Activated T-cell treated with anti-CD3 and anti-CD28 coated beads, Interleukin-2, amount 50 U/mL, for 24 hours (primary cell): ENCODE measurements around the gene AMER2.

Experiments
- DNase-seq: peaks from one replicate; pipeline ENCODE4 v3.0.0-alpha.2; 2020
- H3K27ac Mint-ChIP-seq: 2 replicates; pipeline ENCODE4 v1.8.0; 2020; ENCODE audit warnings: mild to moderate bottlenecking, mixed read lengths
- H3K27me3 Mint-ChIP-seq: 2 replicates; pipeline ENCODE4 v1.8.0; 2020; ENCODE audit warnings: mixed read lengths
- H3K36me3 Mint-ChIP-seq: 2 replicates; pipeline ENCODE4 v1.8.0; 2020; ENCODE audit warnings: low read depth, mixed read lengths
- H3K4me1 Mint-ChIP-seq: 2 replicates; pipeline ENCODE4 v1.8.0; 2020; ENCODE audit warnings: low read depth, mixed read lengths
- H3K4me3 Mint-ChIP-seq: 2 replicates; pipeline ENCODE4 v1.8.0; 2020; ENCODE audit warnings: mild to moderate bottlenecking, moderate library complexity, mixed read lengths
- H3K9me3 Mint-ChIP-seq: 2 replicates; pipeline ENCODE4 v1.8.0; 2020; ENCODE audit warnings: mixed read lengths

Gene AMER2, protein sequence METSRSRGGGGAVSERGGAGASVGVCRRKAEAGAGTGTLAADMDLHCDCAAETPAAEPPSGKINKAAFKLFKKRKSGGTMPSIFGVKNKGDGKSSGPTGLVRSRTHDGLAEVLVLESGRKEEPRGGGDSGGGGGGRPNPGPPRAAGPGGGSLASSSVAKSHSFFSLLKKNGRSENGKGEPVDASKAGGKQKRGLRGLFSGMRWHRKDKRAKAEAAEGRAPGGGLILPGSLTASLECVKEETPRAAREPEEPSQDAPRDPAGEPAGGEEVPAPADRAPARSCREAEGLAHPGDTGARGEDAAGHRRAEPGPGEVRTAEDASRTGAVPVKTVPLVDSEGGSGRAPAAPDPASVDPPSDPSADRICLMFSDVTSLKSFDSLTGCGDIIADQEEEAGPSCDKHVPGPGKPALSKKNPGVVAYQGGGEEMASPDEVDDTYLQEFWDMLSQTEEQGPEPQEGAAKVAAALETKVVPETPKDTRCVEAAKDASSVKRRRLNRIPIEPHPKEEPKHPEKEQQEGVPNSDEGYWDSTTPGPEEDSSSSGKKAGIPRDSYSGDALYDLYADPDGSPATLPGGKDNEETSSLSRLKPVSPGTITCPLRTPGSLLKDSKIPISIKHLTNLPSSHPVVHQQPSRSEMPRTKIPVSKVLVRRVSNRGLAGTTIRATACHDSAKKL

GRCh38 chr13:25171517-25172302, at the start of gene AMER2:
Gene AMER2, minus strand, starts transcription at chr13:25172288. Its CDS starts 669 bp downstream, at chr13:25171619.
- no peaks in the 10 kb centered on the region for H3K36me3 Mint-ChIP-seq
- H3K27ac Mint-ChIP-seq: peak within 1 kb of the TSS; percentile 22
- DNase-seq: no peak
- peaks cover 13% of the 10 kb centered on the region for H3K4me1 Mint-ChIP-seq
- no peaks in the 10 kb centered on the region for H3K9me3 Mint-ChIP-seq
- peak within 1 kb of the TSS; percentile 66 for H3K4me3 Mint-ChIP-seq
- H3K27me3 Mint-ChIP-seq: peaks cover 75% of the 10 kb centered on the region

- H3K4me3 Mint-ChIP-seq: no peak overlapping the region
- H3K9me3 Mint-ChIP-seq: no peaks in the 10 kb centered on the region
- H3K4me1 Mint-ChIP-seq: no peaks in the 10 kb centered on the region
- peaks cover 15% of the 10 kb centered on the region for H3K27me3 Mint-ChIP-seq
- DNase-seq: no peak
- no peak overlapping the region for H3K27ac Mint-ChIP-seq
- no peaks in the 10 kb centered on the region for H3K36me3 Mint-ChIP-seq
Observed at GRCh38 chr13:25218019-25218418, 45.9 kb upstream of the AMER2 start.

GRCh38 chr13:25217023-25217885, 45.2 kb upstream of the AMER2 start:
- H3K27me3 Mint-ChIP-seq: peaks cover 9% of the 10 kb centered on the region
- H3K27ac Mint-ChIP-seq: no peak overlapping the region
- no peak for DNase-seq
- H3K4me3 Mint-ChIP-seq: no peak overlapping the region
- no peaks in the 10 kb centered on the region for H3K9me3 Mint-ChIP-seq
- no peaks in the 10 kb centered on the region for H3K4me1 Mint-ChIP-seq
- H3K36me3 Mint-ChIP-seq: no peaks in the 10 kb centered on the region

DNA sequence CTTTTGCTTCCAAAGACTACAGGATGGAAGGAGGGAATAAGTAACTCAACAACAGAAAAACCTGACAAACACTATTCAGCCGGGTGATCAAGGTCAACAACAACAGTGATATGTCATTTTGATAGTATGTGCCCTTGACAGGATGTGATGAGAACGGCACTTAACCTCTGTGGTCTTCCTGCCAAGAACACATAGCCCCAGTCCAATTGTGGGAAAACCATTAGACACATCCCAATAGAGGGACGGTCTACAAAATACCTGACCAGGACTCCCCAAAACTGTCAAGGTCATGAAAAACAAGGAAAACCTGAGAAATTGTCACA, 43.1 kb upstream of the AMER2 start:
- no peak for DNase-seq
- Mint-ChIP-seq H3K9me3 (no peaks in the 10 kb centered on the region), H3K4me3 (no peak overlapping the region), H3K27ac (no peak overlapping the region), H3K27me3 (peaks cover 9% of the 10 kb centered on the region), H3K4me1 (no peaks in the 10 kb centered on the region), H3K36me3 (no peaks in the 10 kb centered on the region)

GRCh38 chr13:25214491-25215252, 42.6 kb upstream of the AMER2 start:
- Mint-ChIP-seq H3K4me3 (no peak overlapping the region), H3K4me1 (no peaks in the 10 kb centered on the region), H3K36me3 (no peaks in the 10 kb centered on the region), H3K27me3 (peaks cover 9% of the 10 kb centered on the region), H3K27ac (no peak overlapping the region), H3K9me3 (no peaks in the 10 kb centered on the region)
- no peak for DNase-seq

GRCh38 chr13:25213715-25214114, 41.6 kb upstream of the AMER2 start:
- Mint-ChIP-seq H3K36me3 (no peaks in the 10 kb centered on the region), H3K4me1 (no peaks in the 10 kb centered on the region), H3K9me3 (no peaks in the 10 kb centered on the region), H3K27ac (no peak overlapping the region), H3K27me3 (peaks cover 9% of the 10 kb centered on the region), H3K4me3 (no peak overlapping the region)
- no peak for DNase-seq

- H3K27me3 Mint-ChIP-seq: peaks cover 7% of the 10 kb centered on the region
- H3K27ac Mint-ChIP-seq: no peak overlapping the region
- H3K4me1 Mint-ChIP-seq: no peaks in the 10 kb centered on the region
- no peak overlapping the region for H3K4me3 Mint-ChIP-seq
- no peaks in the 10 kb centered on the region for H3K9me3 Mint-ChIP-seq
- DNase-seq: no peak
- H3K36me3 Mint-ChIP-seq: no peaks in the 10 kb centered on the region
Observed at GRCh38 chr13:25210842-25211569, 38.9 kb upstream of the AMER2 start.

GRCh38 chr13:25207291-25207810, 35.3 kb upstream of the AMER2 start:
- H3K27ac Mint-ChIP-seq: no peak overlapping the region
- no peak for DNase-seq
- no peaks in the 10 kb centered on the region for H3K27me3 Mint-ChIP-seq
- no peaks in the 10 kb centered on the region for H3K9me3 Mint-ChIP-seq
- no peaks in the 10 kb centered on the region for H3K4me1 Mint-ChIP-seq
- H3K36me3 Mint-ChIP-seq: no peaks in the 10 kb centered on the region
- H3K4me3 Mint-ChIP-seq: no peak overlapping the region

DNA sequence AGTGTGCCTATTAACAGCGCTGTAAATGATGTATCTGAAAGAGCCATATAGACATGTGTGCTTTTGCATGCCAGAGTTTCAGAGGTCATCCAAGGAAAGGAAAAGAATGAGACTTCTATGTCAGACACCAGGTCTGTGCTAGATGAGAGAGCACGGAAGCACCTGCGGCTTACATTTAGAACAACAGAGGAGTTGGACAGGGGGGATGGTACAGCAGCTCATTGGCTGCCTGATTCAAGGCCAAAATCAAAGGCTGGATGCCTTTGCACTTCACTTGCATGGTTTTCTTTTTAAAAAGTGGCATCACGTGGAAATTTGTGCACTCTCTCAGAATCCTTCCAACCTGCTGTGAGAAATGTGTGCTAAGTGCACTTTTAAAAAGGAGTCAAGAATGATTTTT, 32.8 kb upstream of the AMER2 start:
- H3K27ac Mint-ChIP-seq: no peak overlapping the region
- DNase-seq: no peak

GRCh38 chr13:25203127-25203740, 31.1 kb upstream of the AMER2 start:
- Mint-ChIP-seq H3K36me3 (no peaks in the 10 kb centered on the region), H3K4me1 (no peaks in the 10 kb centered on the region), H3K9me3 (no peaks in the 10 kb centered on the region), H3K4me3 (no peak overlapping the region), H3K27ac (no peak overlapping the region), H3K27me3 (peaks cover 3% of the 10 kb centered on the region)
- DNase-seq: no peak

More for the DNA sequence above, 32.8 kb upstream of the AMER2 start:
- Mint-ChIP-seq H3K9me3 (no peaks in the 10 kb centered on the region), H3K36me3 (no peaks in the 10 kb centered on the region), H3K4me3 (no peak overlapping the region), H3K27me3 (peaks cover 3% of the 10 kb centered on the region), H3K4me1 (no peaks in the 10 kb centered on the region)

GRCh38 chr13:25200783-25201182, 28.7 kb upstream of the AMER2 start:
- H3K36me3 Mint-ChIP-seq: no peaks in the 10 kb centered on the region
- no peak for DNase-seq
- H3K4me1 Mint-ChIP-seq: no peaks in the 10 kb centered on the region
- H3K27me3 Mint-ChIP-seq: peaks cover 5% of the 10 kb centered on the region
- no peak overlapping the region for H3K27ac Mint-ChIP-seq
- H3K9me3 Mint-ChIP-seq: no peaks in the 10 kb centered on the region
- no peak overlapping the region for H3K4me3 Mint-ChIP-seq

DNA sequence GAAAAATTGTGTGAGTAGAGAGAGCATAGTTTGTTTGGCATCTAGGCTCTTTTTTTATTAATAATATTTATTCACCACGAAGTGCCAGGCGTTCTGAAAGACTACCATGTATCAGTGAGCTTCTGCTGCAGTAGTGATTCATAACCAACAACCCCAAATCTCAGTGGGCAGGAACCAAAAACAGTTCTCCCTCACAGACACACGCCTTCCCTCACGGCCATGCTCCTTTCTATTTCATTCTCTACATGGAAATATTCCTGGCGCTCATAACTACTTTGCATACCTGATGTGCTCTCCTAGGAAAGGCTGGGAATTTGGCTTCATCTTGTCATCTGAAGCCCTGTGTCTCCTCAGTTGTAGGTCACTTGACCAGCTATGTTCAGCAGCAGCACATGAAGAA, 26.6 kb upstream of the AMER2 start:
- H3K4me1 Mint-ChIP-seq: no peaks in the 10 kb centered on the region
- H3K27me3 Mint-ChIP-seq: peaks cover 10% of the 10 kb centered on the region
- no peaks in the 10 kb centered on the region for H3K9me3 Mint-ChIP-seq
- H3K36me3 Mint-ChIP-seq: no peaks in the 10 kb centered on the region
- no peak overlapping the region for H3K4me3 Mint-ChIP-seq
- DNase-seq: no peak
- no peak overlapping the region for H3K27ac Mint-ChIP-seq

DNA sequence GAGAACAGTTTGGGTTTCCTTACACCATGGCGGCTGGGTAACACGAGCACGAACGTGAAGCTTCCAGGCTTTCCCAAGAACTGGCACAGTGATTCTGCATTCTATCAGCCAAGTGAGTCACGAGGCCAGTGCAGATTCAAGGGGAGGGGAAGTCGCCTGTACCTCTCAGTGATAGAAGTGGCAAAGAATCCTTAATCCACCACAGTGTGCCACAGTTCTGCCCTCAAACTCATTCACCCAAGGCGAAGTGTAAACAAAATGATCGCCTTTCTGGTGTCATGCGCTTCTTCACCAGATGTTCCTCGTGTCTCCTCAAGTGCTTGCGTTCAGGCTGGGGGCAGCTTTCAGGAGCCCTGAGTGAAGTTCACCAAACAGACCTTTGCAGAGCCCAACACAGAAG, 24.9 kb upstream of the AMER2 start:
- no peak for DNase-seq
- Mint-ChIP-seq H3K4me1 (no peaks in the 10 kb centered on the region), H3K4me3 (no peak overlapping the region), H3K27ac (no peak overlapping the region), H3K27me3 (peaks cover 22% of the 10 kb centered on the region), H3K9me3 (no peaks in the 10 kb centered on the region), H3K36me3 (no peaks in the 10 kb centered on the region)
